Measurements from ENCODE around the gene EIPR1.
"Not testable (repeated sequence)": the region's sequence is repeated elsewhere in the genome, so short reads cannot be mapped to it uniquely, and the experiment has no call there.

The EIPR1 gene

DNA sequence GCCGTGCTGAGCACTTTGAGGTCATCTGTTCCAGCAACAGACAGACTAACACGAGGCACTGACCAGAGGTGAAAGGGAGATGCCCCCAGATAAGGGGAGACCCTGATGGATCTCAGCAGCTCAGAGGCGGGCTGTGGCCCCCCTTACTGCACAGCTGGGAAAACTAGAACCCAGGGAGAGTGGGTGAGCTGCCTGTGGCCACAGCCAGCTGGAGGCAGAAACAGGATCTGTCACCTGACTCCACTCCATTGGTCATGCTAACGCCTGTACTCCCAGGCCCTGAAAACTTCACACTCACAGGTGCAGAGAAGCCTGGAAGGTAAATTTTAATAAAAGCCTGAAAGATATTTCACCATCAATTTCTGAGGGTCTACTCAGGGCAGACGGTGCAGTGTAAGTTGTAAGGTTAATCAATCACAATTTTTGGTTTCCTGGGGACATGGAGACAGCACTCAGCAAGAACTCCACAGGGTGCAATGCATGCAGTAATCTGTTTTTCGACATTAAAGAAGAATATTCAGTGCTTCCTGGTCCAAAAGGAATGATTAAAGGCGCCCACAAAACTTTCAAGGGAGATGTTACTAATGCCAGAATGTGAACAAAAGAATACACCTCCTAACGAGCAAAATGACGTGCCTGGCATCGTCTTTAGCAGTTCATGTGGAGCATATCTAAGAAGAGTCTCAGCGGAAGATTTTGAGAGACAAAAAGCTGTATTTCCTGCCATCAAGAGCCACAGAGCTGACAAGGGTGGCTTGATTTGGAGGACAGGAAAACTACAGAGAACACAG is 173.4 kb downstream of the EIPR1 start:
- no peak for DNase-seq

GRCh38 chr2:3203497-3204019 is 174.1 kb downstream of the EIPR1 start:
- no peak for DNase-seq

GRCh38 chr2:3202926-3203325 is 174.7 kb downstream of the EIPR1 start:
- no peak for DNase-seq

DNA sequence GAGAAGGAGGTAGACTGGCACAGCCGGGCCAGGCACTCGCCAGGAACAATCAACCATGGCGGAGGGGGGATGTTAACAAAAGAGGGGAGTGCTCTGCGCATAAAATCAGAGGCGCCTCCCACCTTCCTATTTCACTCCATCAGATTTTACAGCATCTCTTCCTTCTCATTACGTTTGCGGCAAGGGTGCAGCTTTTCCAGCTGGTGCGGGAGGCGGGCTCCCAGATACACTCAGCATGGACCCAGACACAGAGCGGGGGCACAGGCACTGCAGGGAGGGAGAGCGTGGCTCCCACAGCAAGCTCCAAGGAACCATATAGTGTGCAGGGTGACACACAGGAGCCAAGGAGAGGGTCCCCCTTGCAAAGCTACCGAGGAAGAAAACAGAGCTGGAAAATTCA is 176.3 kb downstream of the EIPR1 start:
- DNase-seq = no peak

DNA sequence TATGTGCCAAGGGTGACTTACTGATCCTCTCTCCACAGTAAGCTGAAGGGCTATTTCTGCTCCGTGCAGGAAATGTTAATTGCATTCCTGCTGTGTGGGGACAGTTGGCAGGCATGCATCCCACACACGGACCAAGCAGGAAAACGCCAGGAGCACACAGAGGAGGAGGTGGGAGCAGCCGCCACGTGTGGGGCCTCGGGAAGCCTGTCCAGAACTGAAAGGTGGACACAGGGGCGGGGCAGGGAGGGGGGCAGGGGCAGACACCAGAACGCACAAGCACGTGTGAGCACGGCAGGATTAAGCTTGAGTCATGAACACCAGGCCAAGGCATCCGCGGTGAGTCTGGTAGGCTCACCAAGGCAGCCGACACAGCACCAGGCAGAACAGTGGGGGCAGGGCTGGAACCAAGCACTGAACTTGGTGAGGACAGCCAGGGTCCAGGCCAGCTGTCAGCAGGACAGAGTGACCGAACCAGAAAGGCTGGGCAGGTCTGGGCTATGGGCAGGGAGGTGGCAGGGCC is 177.1 kb downstream of the EIPR1 start:
- no peak for DNase-seq

GRCh38 chr2:3199627-3200345 is 177.8 kb downstream of the EIPR1 start:
- no peak for DNase-seq

GRCh38 chr2:3198671-3199192 is 178.9 kb downstream of the EIPR1 start:
- DNase-seq = not testable (repeated sequence)

- no peak for DNase-seq
Measured at GRCh38 chr2:3198119-3198518, 179.5 kb downstream of the EIPR1 start.

DNA sequence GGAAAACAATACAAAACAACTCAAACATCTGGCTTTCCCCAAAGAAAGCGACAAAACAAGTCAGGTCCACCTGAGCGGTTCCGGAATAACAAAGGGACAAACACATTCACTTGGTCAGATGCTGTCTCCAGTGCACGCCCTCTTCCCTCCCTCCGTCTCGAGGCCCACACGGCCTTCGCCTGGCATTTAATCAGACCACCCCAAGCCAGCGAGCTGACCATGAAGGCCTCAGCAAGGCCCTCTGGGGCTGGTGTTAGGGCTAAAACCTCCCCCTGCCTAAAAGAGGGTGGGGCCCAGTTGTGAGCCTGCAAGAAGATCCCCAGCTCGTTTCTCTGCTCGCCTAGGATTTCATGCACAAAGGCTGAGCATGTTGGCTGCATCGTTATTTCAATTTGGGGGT is 180.3 kb downstream of the EIPR1 start:
- no peak for DNase-seq

GRCh38 chr2:3196716-3197115 is 180.9 kb downstream of the EIPR1 start:
- DNase-seq = no peak

GRCh38 chr2:3195641-3196476 is 181.8 kb downstream of the EIPR1 start:
- DNase-seq = no peak

- no peak for DNase-seq
Measured at GRCh38 chr2:3194828-3195227, 182.8 kb downstream of the EIPR1 start.

DNA sequence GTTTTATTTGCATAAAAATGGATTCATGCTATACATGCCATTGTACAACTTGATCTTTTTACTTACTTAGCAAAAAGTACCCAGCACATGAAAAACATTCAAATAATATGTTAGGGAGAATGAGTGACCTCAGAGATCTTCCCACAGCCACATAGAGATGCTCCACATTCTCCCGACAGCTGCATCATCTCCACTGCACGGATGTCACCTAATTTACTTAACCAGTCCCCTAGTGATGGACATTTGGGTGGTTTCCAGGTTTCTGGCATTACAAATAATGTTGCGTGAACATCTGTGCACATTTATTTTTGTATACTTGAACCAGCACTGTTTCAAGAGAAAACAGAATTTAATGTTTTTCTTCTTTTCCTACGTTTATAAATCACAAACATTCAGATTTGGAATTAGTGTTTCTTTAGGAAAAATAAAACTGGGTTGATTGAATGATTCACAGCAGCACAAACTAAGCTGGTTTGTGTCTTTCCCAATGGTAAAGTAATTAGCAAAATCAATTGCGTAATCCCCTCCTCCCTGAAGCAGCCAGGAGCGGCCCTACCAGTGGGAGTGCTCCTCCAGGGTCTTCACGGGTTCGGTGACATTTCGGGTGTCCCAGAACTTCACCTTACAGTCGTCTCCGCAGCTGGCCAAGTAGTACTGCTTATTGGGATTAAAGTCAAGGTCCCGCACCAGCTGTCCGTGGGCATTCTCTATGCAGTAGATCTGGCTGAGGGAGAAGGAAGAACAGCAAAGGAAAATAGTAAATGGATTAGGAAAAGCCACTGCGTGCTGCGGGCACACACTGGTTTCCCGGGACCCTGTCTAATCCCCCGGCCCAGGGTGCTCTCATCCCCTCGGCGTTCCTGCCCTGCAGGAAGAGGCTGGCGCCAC is 183.9 kb downstream of the EIPR1 start:
- DNase-seq = no peak

DNA sequence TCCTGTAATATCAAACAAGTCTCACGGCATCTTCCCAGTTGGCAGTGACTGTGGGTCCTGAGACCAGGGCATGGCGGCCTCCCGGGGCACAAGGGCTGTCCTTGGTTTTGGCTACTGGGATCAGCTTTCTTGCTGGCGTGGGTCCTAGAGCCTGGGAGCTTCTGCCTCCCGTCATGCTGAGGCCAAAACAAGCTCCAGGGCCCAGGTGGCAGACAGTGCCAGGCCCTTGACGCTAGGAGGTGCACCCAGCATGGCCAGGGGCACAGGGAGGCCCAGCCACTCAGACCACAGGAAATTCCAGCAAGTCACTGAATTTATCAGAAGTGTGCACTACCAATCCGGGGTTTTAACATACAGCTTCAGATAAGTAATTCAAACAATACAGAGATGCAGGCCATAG is 184.7 kb downstream of the EIPR1 start:
- no peak for DNase-seq

DNA sequence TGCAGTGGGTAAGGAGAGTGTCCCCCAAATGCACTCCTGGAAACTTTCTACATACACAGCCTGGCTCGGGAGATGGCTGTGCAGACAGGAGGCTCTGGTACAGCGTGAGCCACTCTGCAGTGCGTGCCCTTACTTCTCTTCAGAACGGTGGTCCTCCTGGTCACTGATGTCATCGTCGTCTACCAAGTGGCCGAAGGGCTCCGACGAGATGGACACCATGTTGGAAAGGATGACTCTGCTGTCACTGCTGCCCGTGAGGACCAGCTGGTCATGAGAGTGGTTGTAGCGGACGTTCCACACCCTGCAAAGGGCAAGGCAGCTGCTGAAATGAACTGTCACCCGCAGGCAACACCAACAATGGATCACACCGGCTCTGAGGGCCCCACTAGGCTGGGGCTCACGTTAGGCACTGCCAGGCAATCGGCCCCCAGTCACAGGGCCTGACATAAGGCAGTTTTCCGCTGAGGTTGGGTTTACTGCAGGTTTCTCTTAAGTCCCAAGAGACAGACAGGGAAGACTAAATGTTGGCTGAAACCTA is 185.3 kb downstream of the EIPR1 start:
- DNase-seq = no peak

GRCh38 chr2:3189961-3190360 is 187.7 kb downstream of the EIPR1 start:
- DNase-seq = no peak

GRCh38 chr2:3189076-3189591 is 188.5 kb downstream of the EIPR1 start:
- no peak for DNase-seq

DNA sequence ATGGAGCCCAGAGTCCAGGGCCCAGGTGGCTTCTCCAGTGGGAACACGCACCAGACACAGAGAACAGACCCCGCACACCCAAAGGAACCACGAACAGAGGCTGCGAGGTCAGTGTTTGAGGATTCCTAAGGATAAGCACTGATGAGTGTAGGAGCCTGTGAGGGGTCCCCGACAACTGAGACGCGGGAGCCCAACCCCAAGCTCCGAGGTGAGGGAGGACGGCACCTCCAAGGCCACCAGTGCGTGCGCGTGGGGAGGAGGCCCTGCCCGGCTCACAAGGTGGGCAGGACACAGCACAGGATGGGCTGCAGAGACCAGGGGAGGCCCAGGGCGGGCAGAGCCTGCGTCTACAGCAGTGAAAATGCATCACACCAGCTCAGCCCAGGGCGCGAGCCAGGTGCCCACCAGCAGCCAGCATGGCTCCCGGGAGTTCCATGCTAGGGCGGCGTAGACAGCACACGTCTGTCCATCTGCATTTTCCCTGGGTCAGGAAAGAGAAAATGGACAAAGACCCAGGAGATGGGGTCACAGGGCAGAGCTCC is 189.1 kb downstream of the EIPR1 start:
- DNase-seq = no peak

GRCh38 chr2:3187467-3187866 is 190.2 kb downstream of the EIPR1 start:
- no peak for DNase-seq

- DNase-seq = no peak
Measured at GRCh38 chr2:3186766-3187165, 190.9 kb downstream of the EIPR1 start.

- no peak for DNase-seq
Measured at GRCh38 chr2:3185910-3186309, 191.7 kb downstream of the EIPR1 start.

Measured in NCI-H2227 treated with DMSO at 0.1 percent for 48 hours (cell line).